HG03097 (cell line): ENCODE results near the gene IQCH.

Source experiments
- ATAC-seq: cut with Tn5 transposase; IDR thresholded peaks from one replicate; pipeline ENCODE4 v1.9.1; 2021; ENCODE audit not compliant: unreplicated experiment, low FRiP score

IQCH gene

GRCh38 chr15:67254238-67255175, at the start of gene IQCH, which contains the start of gene AAGAB:
Gene IQCH, plus strand, starts transcription at chr15:67254786. Its CDS starts 111 bp downstream, at chr15:67254897.
Gene AAGAB, minus strand, starts transcription at chr15:67254661. Its CDS starts 30 bp downstream, at chr15:67254631.
- ATAC-seq: peak; percentile 85

- ATAC-seq: no peak
Observed at GRCh38 chr15:67207555-67208207, 46.9 kb upstream of the IQCH start.

- no peak for ATAC-seq
Observed at GRCh38 chr15:67208396-67208795, 46.2 kb upstream of the IQCH start.

GRCh38 chr15:67210555-67211168, 43.9 kb upstream of the IQCH start:
- ATAC-seq: no peak

GRCh38 chr15:67212684-67213367, 41.8 kb upstream of the IQCH start:
- ATAC-seq: no peak

GRCh38 chr15:67215102-67215501, 39.5 kb upstream of the IQCH start:
- ATAC-seq: no peak

- ATAC-seq: no peak
Observed at GRCh38 chr15:67216859-67217258, 37.7 kb upstream of the IQCH start.

- ATAC-seq: no peak
Observed at GRCh38 chr15:67218428-67218827, 36.2 kb upstream of the IQCH start.

- no peak for ATAC-seq
Observed at GRCh38 chr15:67219288-67219687, 35.3 kb upstream of the IQCH start.

GRCh38 chr15:67224889-67225288, 29.7 kb upstream of the IQCH start:
- ATAC-seq: no peak

GRCh38 chr15:67225336-67225735, 29.2 kb upstream of the IQCH start:
- no peak for ATAC-seq

- no peak for ATAC-seq
Observed at GRCh38 chr15:67227431-67227830, 27.2 kb upstream of the IQCH start.

GRCh38 chr15:67227846-67228245, 26.7 kb upstream of the IQCH start:
- ATAC-seq: no peak

GRCh38 chr15:67228286-67228685, 26.3 kb upstream of the IQCH start:
- ATAC-seq: no peak

- no peak for ATAC-seq
Observed at GRCh38 chr15:67230504-67230903, 24.1 kb upstream of the IQCH start.

- ATAC-seq: no peak
Observed at GRCh38 chr15:67232591-67232990, 22.0 kb upstream of the IQCH start.

- ATAC-seq: peak; percentile 6
Observed at GRCh38 chr15:67240235-67241131, 14.1 kb upstream of the IQCH start.

GRCh38 chr15:67241132-67241855, 13.3 kb upstream of the IQCH start:
- peak; percentile 73 for ATAC-seq

GRCh38 chr15:67242708-67243111, 11.9 kb upstream of the IQCH start:
- ATAC-seq: no peak
